ENCODE measurements around the gene GRIN1.

Gene GRIN1

DNA sequence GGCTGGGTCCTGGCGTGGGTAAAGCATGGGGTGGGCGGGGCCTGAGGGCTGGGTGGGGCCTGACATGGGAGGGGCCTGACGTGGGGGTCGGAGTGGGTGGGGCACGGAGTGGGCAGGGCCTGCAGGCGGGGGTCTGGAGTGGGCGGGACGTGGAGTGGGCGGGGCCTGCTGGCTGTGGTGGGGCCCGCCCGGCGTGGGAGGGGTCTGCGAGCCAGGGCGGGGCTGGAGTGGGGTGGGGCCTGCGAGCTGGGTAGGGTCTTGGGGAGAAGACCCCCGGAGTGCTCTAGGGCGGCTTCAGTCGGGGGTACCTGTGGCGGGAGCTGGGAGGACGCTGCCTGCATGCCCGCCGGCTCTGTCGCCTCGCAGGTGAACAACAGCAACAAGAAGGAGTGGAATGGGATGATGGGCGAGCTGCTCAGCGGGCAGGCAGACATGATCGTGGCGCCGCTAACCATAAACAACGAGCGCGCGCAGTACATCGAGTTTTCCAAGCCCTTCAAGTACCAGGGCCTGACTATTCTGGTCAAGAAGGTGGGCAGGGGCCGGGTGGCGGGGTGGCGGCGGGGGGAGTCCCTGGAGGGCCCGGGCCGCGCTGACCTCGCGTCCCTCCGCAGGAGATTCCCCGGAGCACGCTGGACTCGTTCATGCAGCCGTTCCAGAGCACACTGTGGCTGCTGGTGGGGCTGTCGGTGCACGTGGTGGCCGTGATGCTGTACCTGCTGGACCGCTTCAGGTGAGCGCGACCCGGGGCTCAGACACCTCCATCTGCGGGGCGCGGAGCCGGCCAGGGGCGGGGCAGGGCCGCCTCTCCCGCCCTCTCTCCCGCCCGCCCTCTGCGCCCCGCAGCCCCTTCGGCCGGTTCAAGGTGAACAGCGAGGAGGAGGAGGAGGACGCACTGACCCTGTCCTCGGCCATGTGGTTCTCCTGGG, 22.9 kb downstream of the GRIN1 start:
- Histone ChIP-seq H3K36me3 (no peaks in the 10 kb centered on the region), H3K9me3 (no peaks in the 10 kb centered on the region), H3K4me1 (ENCODE audit: control insufficient read depth in 1 of 2, insufficient read depth in 1 of 2, low read depth in 1 of 2, low read length in 1 of 2) (peaks cover 0 to 7% of the 10 kb centered on the region in 2 experiments), H3K4me3 (ENCODE audit: low read depth in 1 of 2, low read length in 1 of 2) (no peak overlapping the region), H3K27me3 (peaks cover 100% of the 10 kb centered on the region), H3K27ac (no peak overlapping the region)
- TF ChIP-seq, protein P1, sequence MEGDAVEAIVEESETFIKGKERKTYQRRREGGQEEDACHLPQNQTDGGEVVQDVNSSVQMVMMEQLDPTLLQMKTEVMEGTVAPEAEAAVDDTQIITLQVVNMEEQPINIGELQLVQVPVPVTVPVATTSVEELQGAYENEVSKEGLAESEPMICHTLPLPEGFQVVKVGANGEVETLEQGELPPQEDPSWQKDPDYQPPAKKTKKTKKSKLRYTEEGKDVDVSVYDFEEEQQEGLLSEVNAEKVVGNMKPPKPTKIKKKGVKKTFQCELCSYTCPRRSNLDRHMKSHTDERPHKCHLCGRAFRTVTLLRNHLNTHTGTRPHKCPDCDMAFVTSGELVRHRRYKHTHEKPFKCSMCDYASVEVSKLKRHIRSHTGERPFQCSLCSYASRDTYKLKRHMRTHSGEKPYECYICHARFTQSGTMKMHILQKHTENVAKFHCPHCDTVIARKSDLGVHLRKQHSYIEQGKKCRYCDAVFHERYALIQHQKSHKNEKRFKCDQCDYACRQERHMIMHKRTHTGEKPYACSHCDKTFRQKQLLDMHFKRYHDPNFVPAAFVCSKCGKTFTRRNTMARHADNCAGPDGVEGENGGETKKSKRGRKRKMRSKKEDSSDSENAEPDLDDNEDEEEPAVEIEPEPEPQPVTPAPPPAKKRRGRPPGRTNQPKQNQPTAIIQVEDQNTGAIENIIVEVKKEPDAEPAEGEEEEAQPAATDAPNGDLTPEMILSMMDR (IDR thresholded peaks at IDR 0.05): no peak

DNA sequence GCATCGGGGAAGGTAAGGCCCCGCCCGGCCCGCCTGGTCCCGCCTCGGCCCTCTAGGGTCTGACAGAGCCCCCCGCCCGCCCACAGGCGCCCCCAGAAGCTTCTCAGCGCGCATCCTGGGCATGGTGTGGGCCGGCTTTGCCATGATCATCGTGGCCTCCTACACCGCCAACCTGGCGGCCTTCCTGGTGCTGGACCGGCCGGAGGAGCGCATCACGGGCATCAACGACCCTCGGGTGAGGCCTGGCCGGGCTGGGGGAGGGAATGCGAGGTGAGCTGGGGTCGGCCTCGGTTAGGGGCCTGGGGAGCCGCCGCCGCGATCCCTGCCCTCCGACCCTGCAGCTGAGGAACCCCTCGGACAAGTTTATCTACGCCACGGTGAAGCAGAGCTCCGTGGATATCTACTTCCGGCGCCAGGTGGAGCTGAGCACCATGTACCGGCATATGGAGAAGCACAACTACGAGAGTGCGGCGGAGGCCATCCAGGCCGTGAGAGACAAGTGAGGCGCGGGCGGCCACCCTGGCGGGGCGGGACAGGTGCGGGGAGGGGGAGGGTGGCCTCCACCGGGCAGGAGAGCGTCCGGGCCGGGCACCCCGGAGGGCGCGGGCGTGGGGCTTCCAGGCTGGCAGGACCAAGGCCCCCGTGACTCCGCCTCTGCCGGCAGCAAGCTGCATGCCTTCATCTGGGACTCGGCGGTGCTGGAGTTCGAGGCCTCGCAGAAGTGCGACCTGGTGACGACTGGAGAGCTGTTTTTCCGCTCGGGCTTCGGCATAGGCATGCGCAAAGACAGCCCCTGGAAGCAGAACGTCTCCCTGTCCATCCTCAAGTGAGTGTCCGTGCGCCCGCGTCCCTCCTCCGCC, 23.8 kb downstream of the GRIN1 start:
- Histone ChIP-seq H3K9me3 (no peaks in the 10 kb centered on the region), H3K36me3 (no peaks in the 10 kb centered on the region), H3K4me3 (ENCODE audit: low read depth in 1 of 2, low read length in 1 of 2) (peak overlapping the region in 1 of 2 experiments; percentile 10), H3K27ac (no peak overlapping the region), H3K27me3 (peaks cover 100% of the 10 kb centered on the region), H3K4me1 (ENCODE audit: control insufficient read depth in 1 of 2, insufficient read depth in 1 of 2, low read depth in 1 of 2, low read length in 1 of 2) (peaks cover 0 to 7% of the 10 kb centered on the region in 2 experiments)
- TF ChIP-seq, protein P1 (IDR thresholded peaks at IDR 0.05): no peak

DNA sequence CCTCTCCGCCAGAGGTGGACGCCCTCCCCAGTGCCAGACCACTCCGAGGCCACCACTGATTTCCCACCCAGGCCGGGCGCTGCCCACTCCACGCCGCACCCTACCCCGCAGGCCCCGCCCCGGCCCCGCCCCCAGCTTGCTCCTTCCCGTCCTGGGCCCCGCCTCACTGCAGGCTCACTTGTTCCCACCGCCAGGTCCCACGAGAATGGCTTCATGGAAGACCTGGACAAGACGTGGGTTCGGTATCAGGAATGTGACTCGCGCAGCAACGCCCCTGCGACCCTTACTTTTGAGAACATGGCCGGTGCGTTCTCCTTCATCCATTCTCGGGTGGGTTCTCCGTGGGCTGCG, 24.4 kb downstream of the GRIN1 start:
- TF ChIP-seq, protein P1 (IDR thresholded peaks at IDR 0.05): no peak
- Histone ChIP-seq H3K4me3 (ENCODE audit: low read depth in 1 of 2, low read length in 1 of 2) (peak overlapping the region in 1 of 2 experiments; percentile 10), H3K4me1 (ENCODE audit: control insufficient read depth in 1 of 2, insufficient read depth in 1 of 2, low read depth in 1 of 2, low read length in 1 of 2) (peaks cover 0 to 7% of the 10 kb centered on the region in 2 experiments), H3K36me3 (no peaks in the 10 kb centered on the region), H3K9me3 (no peaks in the 10 kb centered on the region), H3K27ac (no peak overlapping the region), H3K27me3 (peaks cover 100% of the 10 kb centered on the region)

DNA sequence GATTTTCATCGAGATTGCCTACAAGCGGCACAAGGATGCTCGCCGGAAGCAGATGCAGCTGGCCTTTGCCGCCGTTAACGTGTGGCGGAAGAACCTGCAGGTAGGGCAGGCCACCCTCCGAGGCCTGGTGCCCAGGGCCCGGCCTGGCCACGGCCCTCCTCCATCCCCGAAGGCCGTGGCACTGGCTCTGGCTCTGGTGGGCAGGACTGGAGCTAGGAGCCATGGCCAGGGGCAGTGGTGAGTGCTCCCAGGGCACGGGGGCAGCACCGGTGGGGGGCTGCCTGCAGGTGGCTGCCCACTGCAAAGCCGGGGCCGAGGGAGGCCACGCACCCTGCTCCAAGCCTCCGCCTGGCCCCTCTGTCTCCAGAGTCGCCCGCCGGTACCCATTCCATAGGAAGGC, 24.9 kb downstream of the GRIN1 start:
- TF ChIP-seq, protein P1 (IDR thresholded peaks at IDR 0.05): no peak
- peaks cover 100% of the 10 kb centered on the region for H3K27me3 ChIP-seq
- no peak overlapping the region for H3K4me3 ChIP-seq (ENCODE audit: low read depth in 1 of 2, low read length in 1 of 2)
- H3K27ac ChIP-seq: no peak overlapping the region
- peaks cover 0 to 7% of the 10 kb centered on the region in 2 experiments for H3K4me1 ChIP-seq (ENCODE audit: control insufficient read depth in 1 of 2, insufficient read depth in 1 of 2, low read depth in 1 of 2, low read length in 1 of 2)
- H3K36me3 ChIP-seq: no peaks in the 10 kb centered on the region
- H3K9me3 ChIP-seq: no peaks in the 10 kb centered on the region

DNA sequence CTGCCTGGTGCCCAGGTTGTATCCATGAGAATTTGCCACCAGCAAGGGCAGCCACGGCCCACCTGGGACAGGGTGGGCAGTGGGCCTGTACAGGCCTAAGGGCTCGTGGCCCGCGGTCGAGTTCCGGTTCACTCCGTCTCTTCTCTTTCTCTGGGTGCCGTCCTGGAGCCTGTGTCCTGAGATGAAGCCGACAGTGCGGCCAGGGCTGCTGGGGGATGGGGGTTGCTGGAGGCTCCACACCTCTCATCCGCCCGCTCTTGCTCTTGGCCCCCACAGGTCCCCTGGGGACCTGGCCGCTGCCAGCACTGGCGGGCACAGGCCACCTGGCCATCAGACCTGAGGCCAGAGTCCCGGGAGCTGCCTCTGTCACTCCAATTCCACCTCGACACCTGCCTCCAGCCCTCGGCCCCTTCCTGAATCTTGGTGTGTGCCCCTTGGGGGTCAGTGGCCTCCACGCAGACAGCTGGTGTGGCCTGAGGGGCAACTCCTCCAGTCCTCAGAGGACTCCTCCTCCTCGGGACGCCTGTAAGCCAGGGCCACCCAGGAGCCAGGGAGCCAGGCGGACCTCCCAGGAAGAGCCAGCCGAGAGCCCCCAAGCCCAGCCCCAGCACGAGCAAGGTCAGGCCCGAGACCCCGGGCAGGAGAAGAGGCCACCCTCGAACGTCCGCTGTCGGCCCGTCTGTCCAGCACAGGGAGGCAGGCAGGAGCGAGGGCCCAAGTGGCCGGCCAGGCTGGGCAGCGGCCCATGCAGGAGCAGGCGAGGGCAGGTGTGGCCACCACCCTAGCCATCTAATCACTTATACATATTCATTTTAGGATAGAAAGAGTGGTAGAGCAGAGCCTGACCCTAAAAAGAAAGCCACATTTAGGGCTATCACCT, 25.7 kb downstream of the GRIN1 start:
- Histone ChIP-seq H3K36me3 (no peaks in the 10 kb centered on the region), H3K27ac (no peak overlapping the region), H3K4me3 (ENCODE audit: low read depth in 1 of 2, low read length in 1 of 2) (no peak overlapping the region), H3K9me3 (no peaks in the 10 kb centered on the region), H3K4me1 (ENCODE audit: control insufficient read depth in 1 of 2, insufficient read depth in 1 of 2, low read depth in 1 of 2, low read length in 1 of 2) (peaks cover 0 to 11% of the 10 kb centered on the region in 2 experiments), H3K27me3 (peaks cover 100% of the 10 kb centered on the region)
- TF ChIP-seq, protein P1 (IDR thresholded peaks at IDR 0.05): no peak
